H1 (cell line): ENCODE data around the gene FAM174B. TPM values are rescaled to one million over a fixed set of nuclear protein-coding genes. Genes with fewer than 3 reads are reported as not detected.

Experiments used
- CTCF ChIA-PET: fragments of 300-600 bp; sonication (Branson Sonifier 250); formaldehyde crosslinking; loops from one replicate; lab custom pipeline; 2021; ENCODE audit not compliant: partially characterized antibody; lab: Charles Lee
- POLR2A ChIA-PET: fragments of 300-600 bp; sonication (Branson Sonifier 250); formaldehyde crosslinking; loops from one replicate; lab custom pipeline; 2021; ENCODE audit warnings: inconsistent platforms; ENCODE audit not compliant: partially characterized antibody; lab: Charles Lee
- DNase-seq, 2 experiments: peaks; one replicate each; pipeline versions ENCODE4 v3.0.0 to v3.0.0-alpha.2; 2010 to 2022; ENCODE audit warnings: low spot score in 2 of 2, low read depth in 1 of 2, mixed read lengths in 1 of 2
- FAIRE-seq: peaks from 2 replicates; lab custom pipeline; 2011; peaks lifted over from hg19 to GRCh38; lab: Jason Lieb, UNC
- H2AFZ ChIP-seq: 2 replicates; pipeline ENCODE4 v1.8.1; 2012; ENCODE audit warnings: low read length, inconsistent platforms
- H2AK5ac ChIP-seq: 2 replicates; pipeline ENCODE4 v1.6.1; 2013; ENCODE audit warnings: low read depth, low read length
- H2BK120ac ChIP-seq: replicated peaks from 2 replicates; pipeline ENCODE3; 2013; ENCODE audit warnings: low read depth, low read length, inconsistent platforms
- H2BK12ac ChIP-seq: 2 replicates; pipeline ENCODE4 v1.6.1; 2013; ENCODE audit warnings: low read depth, low read length
- H2BK15ac ChIP-seq: 2 replicates; pipeline ENCODE4 v1.6.1; 2013; ENCODE audit warnings: low read length
- H2BK20ac ChIP-seq: 2 replicates; pipeline ENCODE4 v1.6.1; 2013; ENCODE audit warnings: low read length
- H2BK5ac ChIP-seq: 2 replicates; pipeline ENCODE4 v1.6.1; 2013; ENCODE audit warnings: low read depth, low read length
- H3K14ac ChIP-seq: 2 replicates; pipeline ENCODE4 v1.6.1; 2013; ENCODE audit warnings: inconsistent platforms; ENCODE audit not compliant: insufficient read length
- H3K18ac ChIP-seq: 2 replicates; pipeline ENCODE4 v1.6.1; 2013; ENCODE audit warnings: low read length; ENCODE audit errors: extremely low read depth
- H3K23ac ChIP-seq: 2 replicates; pipeline ENCODE4 v1.6.1; 2013; ENCODE audit warnings: inconsistent platforms; ENCODE audit not compliant: insufficient read length
- H3K23me2 ChIP-seq: 2 replicates; pipeline ENCODE4 v1.6.1; 2013; ENCODE audit warnings: low read depth, low read length
- H3K27ac ChIP-seq: 2 replicates; pipeline ENCODE4 v1.6.1; 2011; ENCODE audit warnings: low read depth, low read length, inconsistent platforms
- H3K27me3 ChIP-seq, 4 experiments: replicated peaks in 1 of 4; 1 replicate in 1 of 4; 2 replicates in 3 of 4; pipeline versions ENCODE4 v1.6.1 to v1.8.1; 2011 to 2013; ENCODE audit warnings: low read length in 3 of 4, mild to moderate bottlenecking in 3 of 4, inconsistent platforms in 2 of 4, mixed read lengths in 2 of 4, moderate library complexity in 1 of 4; ENCODE audit not compliant: control insufficient read depth in 3 of 4, insufficient read depth in 3 of 4; ENCODE audit errors: extremely low read depth in 1 of 4
- H3K36me3 ChIP-seq, 4 experiments: 2 replicates each; pipeline versions ENCODE4 v1.6.1 to v1.8.1; 2011 to 2013; ENCODE audit warnings: mild to moderate bottlenecking in 4 of 4, low read length in 3 of 4, moderate library complexity in 2 of 4, control low read depth in 1 of 4, inconsistent platforms in 1 of 4; ENCODE audit not compliant: insufficient read depth in 4 of 4, control insufficient read depth in 2 of 4
- H3K4ac ChIP-seq: replicated peaks from 2 replicates; pipeline ENCODE3; 2013; ENCODE audit warnings: low read length, low read depth, mixed read lengths, inconsistent platforms; ENCODE audit not compliant: insufficient read length
- H3K4me1 ChIP-seq, 4 experiments: replicated peaks in 1 of 4; 1 replicate in 1 of 4; 2 replicates in 3 of 4; pipeline versions ENCODE4 v1.6.1 to v1.8.1; 2011 to 2013; ENCODE audit warnings: low read length in 3 of 4, inconsistent platforms in 2 of 4, mixed read lengths in 1 of 4; ENCODE audit not compliant: insufficient read depth in 4 of 4, control insufficient read depth in 3 of 4
- H3K4me2 ChIP-seq, 2 experiments: 2 replicates each; pipeline versions ENCODE4 v1.6.1 to v1.8.1; 2011 to 2013; ENCODE audit warnings: low read depth in 2 of 2, low read length in 2 of 2, control low read depth in 1 of 2, inconsistent platforms in 1 of 2, mild to moderate bottlenecking in 1 of 2; ENCODE audit not compliant: insufficient read depth in 1 of 2
- H3K4me3 ChIP-seq, 4 experiments: fragments of 200-600, 300-600 bp in 1 of 4; sonication (generic), shearing (Covaris generic), sonication (Bioruptor Twin) in 1 of 4; 2 replicates each; pipeline versions ENCODE4 v1.5.1 to v1.8.1; 2011 to 2016; ENCODE audit warnings: low read length in 4 of 4, low read depth in 3 of 4, control low read depth in 2 of 4, inconsistent platforms in 2 of 4, mild to moderate bottlenecking in 2 of 4, mixed read lengths in 1 of 4, moderate library complexity in 1 of 4; ENCODE audit not compliant: insufficient read depth in 2 of 4; ENCODE audit errors: extremely low read depth in 1 of 4
- H3K56ac ChIP-seq: replicated peaks from 2 replicates; pipeline ENCODE3; 2013; ENCODE audit warnings: low read depth, mild to moderate bottlenecking, mixed read lengths, low read length, inconsistent platforms; ENCODE audit not compliant: insufficient read length
- H3K79me1 ChIP-seq: 2 replicates; pipeline ENCODE4 v1.6.1; 2013; ENCODE audit warnings: low read depth, low read length, control low read depth
- H3K79me2 ChIP-seq, 2 experiments: 2 replicates each; pipeline versions ENCODE4 v1.6.1 to v1.8.1; 2012 to 2013; ENCODE audit warnings: low read length in 2 of 2, mild to moderate bottlenecking in 2 of 2, inconsistent platforms in 1 of 2; ENCODE audit not compliant: insufficient read depth in 2 of 2, control insufficient read depth in 1 of 2
- H3K9ac ChIP-seq, 4 experiments: replicated peaks in 1 of 4; 1 replicate in 1 of 4; 2 replicates in 3 of 4; pipeline versions ENCODE4 v1.6.1 to v1.8.1; 2011 to 2013; ENCODE audit warnings: low read depth in 3 of 4, low read length in 3 of 4, control low read depth in 2 of 4, mild to moderate bottlenecking in 2 of 4, moderate library complexity in 2 of 4, inconsistent platforms in 1 of 4; ENCODE audit errors: extremely low read depth in 1 of 4
- H3K9me3 ChIP-seq, 2 experiments: 2 replicates each; pipeline versions ENCODE4 v1.6.1 to v1.8.1; 2012 to 2013; ENCODE audit warnings: mild to moderate bottlenecking in 2 of 2, moderate library complexity in 2 of 2, control low read depth in 1 of 2, inconsistent platforms in 1 of 2, low read depth in 1 of 2, low read length in 1 of 2, mixed read lengths in 1 of 2; ENCODE audit not compliant: insufficient read depth in 2 of 2
- H4K20me1 ChIP-seq, 2 experiments: replicated peaks in 1 of 2; 2 replicates each; pipeline versions ENCODE3 to v1.8.1; 2011 to 2013; ENCODE audit warnings: inconsistent platforms in 2 of 2, low read length in 2 of 2, mild to moderate bottlenecking in 1 of 2; ENCODE audit not compliant: insufficient read depth in 2 of 2, control insufficient read depth in 1 of 2
- H4K5ac ChIP-seq: 2 replicates; pipeline ENCODE4 v1.6.1; 2013; ENCODE audit warnings: low read length, low read depth, mixed read lengths, inconsistent platforms; ENCODE audit not compliant: insufficient read length
- H4K8ac ChIP-seq: 2 replicates; pipeline ENCODE4 v1.8.0; 2013; ENCODE audit warnings: mild to moderate bottlenecking, moderate library complexity, low read length, inconsistent platforms; ENCODE audit not compliant: insufficient read depth; ENCODE audit errors: extremely low read depth
- H4K91ac ChIP-seq: replicated peaks from 2 replicates; pipeline ENCODE3; 2013; ENCODE audit warnings: low read length, mixed read lengths, inconsistent platforms; ENCODE audit not compliant: insufficient read length
- ASH2L ChIP-seq: fragments of 200-600, 300-600 bp; sonication (generic); IDR thresholded peaks from one replicate; pipeline ENCODE4 v1.7.1; 2017; ENCODE audit warnings: low read length
- BCL11A ChIP-seq, 2 experiments: IDR thresholded peaks; one replicate each; pipeline ENCODE4 v1.6.1; 2011; ENCODE audit warnings: low read depth in 2 of 2, low read length in 2 of 2, mild to moderate bottlenecking in 2 of 2
- HDAC2 ChIP-seq, 2 experiments: fragments of 300-600 bp in 1 of 2; sonication (generic) in 1 of 2; IDR thresholded peaks; 2 replicates each; pipeline ENCODE4 v1.6.1; 2011 to 2012; ENCODE audit warnings: low read depth in 2 of 2, low read length in 2 of 2, mild to moderate bottlenecking in 2 of 2, moderate library complexity in 2 of 2, borderline replicate concordance in 1 of 2, inconsistent platforms in 1 of 2
- MAX ChIP-seq: IDR thresholded peaks from 2 replicates; pipeline ENCODE4 v1.6.1; 2012; ENCODE audit warnings: inconsistent platforms
- SIN3A ChIP-seq, 2 experiments: IDR thresholded peaks in 1 of 2; conservative IDR thresholded peaks in 1 of 2; 2 replicates each; pipeline ENCODE4 v1.6.1; 2011 to 2012; ENCODE audit warnings: low read length in 2 of 2, improper control_type of control experiment in 1 of 2, low read depth in 1 of 2, mild to moderate bottlenecking in 1 of 2
- TAF1 ChIP-seq: IDR thresholded peaks from 2 replicates; pipeline ENCODE4 v1.6.1; 2011; ENCODE audit warnings: mild to moderate bottlenecking, low read depth, low read length
- WGBS, 2 experiments: shearing (Covaris generic) in 1 of 2; methylation state at CpG; one replicate each; pipeline versions ENCODE4 v1.1.6 to v1.1.7; 2013 to 2015; ENCODE audit warnings: low lambda C conversion rate in 2 of 2, mixed read lengths in 2 of 2, inconsistent platforms in 1 of 2, low coverage in 1 of 2, missing lambda C conversion rate in 1 of 2; ENCODE audit not compliant: insufficient replicate concordance in 2 of 2, insufficient coverage in 1 of 2, insufficient read length in 1 of 2; ENCODE audit errors: extremely low coverage in 1 of 2, missing lambda C conversion rate in 1 of 2; 5-methylcytosine and 5-hydroxymethylcytosine counted together
- polyA plus RNA-seq, 7 experiments: library from polyadenylated mRNA; depleted of rRNA in 3 of 7; stranded (reverse) in 5 of 7; unstranded in 2 of 7; fragments of >200 nt in 5 of 7; fragments of 200-250 nt in 2 of 7; gene quantifications; 1 replicate in 5 of 7; 2 replicates in 1 of 7; 4 replicates in 1 of 7; pipeline versions ENCODE4 v1.2.1 to v1.2.3, GENCODE V29; 2011 to 2013; ENCODE audit warnings: missing spikeins in 2 of 7, mixed read lengths in 2 of 7
- total RNA-seq: library from RNA; stranded (reverse); fragmentation: NEBNext Ultra II Directional; extraction: Animal tissue kit (Norgen Biotek cat#: 25700); gene quantifications from 2 replicates; pipeline ENCODE4 v1.2.1, GENCODE V29; 2021

FAM174B gene
- total and polyA plus RNA-seq, 2 of the 8 experiments (the other 6 are each of a cell fraction or from before 2014, with no cell fraction given), result 9.3 to 35.2 TPM

GRCh38 chr15:92671406-92671805, 15.8 kb upstream of the FAM174B start:
- no peaks in the 10 kb centered on the region for H3K79me2 ChIP-seq
- no peak overlapping the region for H3K18ac ChIP-seq
- H3K23me2 ChIP-seq, result no peaks in the 10 kb centered on the region; the same call in 1 of the 2 replicates
- no peaks in the 10 kb centered on the region for H4K20me1 ChIP-seq
- no peak overlapping the region for H4K91ac ChIP-seq
- H4K8ac ChIP-seq, result no peak overlapping the region
- no peak overlapping the region for H3K23ac ChIP-seq
- no peak overlapping the region for H3K4me3 ChIP-seq
- DNase-seq, result no peak
- H2BK120ac ChIP-seq, result no peak overlapping the region
- no peak overlapping the region for H3K14ac ChIP-seq
- TF ChIP-seq SIN3A (conservative IDR thresholded peaks at IDR 0.05 in 1 of 2, IDR thresholded peaks at IDR 0.05 in 1 of 2; ENCODE audit: low read depth in 1 of 2, low read length in 2 of 2) (no peak), ASH2L (no peak), TAF1 (no peak), BCL11A (IDR thresholded peaks at IDR 0.05; ENCODE audit: low read depth in 2 of 2, low read length in 2 of 2) (no peak), MAX (no peak), HDAC2 (IDR thresholded peaks at IDR 0.05; ENCODE audit: borderline replicate concordance in 1 of 2, low read depth in 2 of 2, low read length in 2 of 2) (no peak)
- H3K27ac ChIP-seq, result no peak overlapping the region
- H2BK5ac ChIP-seq, result no peak overlapping the region
- no peak overlapping the region for H2AK5ac ChIP-seq
- CTCF ChIA-PET, result interaction anchor here (1.4 to 2.5 kb wide), 5 partner anchors 18 to 150 kb away, joined by 3 to 12 read pairs (median 5); no protein-coding TSS in a partner anchor
- peaks cover 0 to 5% (median 1%) of the 10 kb centered on the region in 4 experiments; a peak in 3 of 7 replicates for H3K27me3 ChIP-seq
- no peaks in the 10 kb centered on the region for H3K9me3 ChIP-seq
- no peak overlapping the region for H2AFZ ChIP-seq
- H2BK20ac ChIP-seq, result no peak overlapping the region
- no peak overlapping the region for H3K4ac ChIP-seq
- WGBS, 2 experiments, result 89% methylated on average over 3 of the region's 3 CpGs; no CpG with 5 or more reads in 1 of the 2 experiments
- no peaks in the 10 kb centered on the region for H3K36me3 ChIP-seq
- FAIRE-seq, result no peak
- H3K56ac ChIP-seq, result no peak overlapping the region
- no peak overlapping the region for H3K9ac ChIP-seq
- H2BK15ac ChIP-seq, result no peak overlapping the region
- H3K4me2 ChIP-seq, result no peak overlapping the region
- H2BK12ac ChIP-seq, result no peak overlapping the region; the same call in 1 of the 2 replicates
- no peak overlapping the region for H4K5ac ChIP-seq
- POLR2A ChIA-PET, result no interaction called here
- no peaks in the 10 kb centered on the region for H3K79me1 ChIP-seq
- peaks cover 6 to 12% (median 8%) of the 10 kb centered on the region in 4 experiments for H3K4me1 ChIP-seq
